Body of pancreas (tissue), 4 donors: ENCODE measurements around the gene TMEM132C. TPM values are rescaled to one million over a fixed set of nuclear protein-coding genes. Genes with fewer than 3 reads are reported as not detected.
A peak's percentile ranks its signal among the peaks of the same experiment; 100 is the strongest.

Source experiments
- ATAC-seq: fragments of 150-250 bp; one replicate; pipeline ENCODE4 v1.9.1; 2016
- DNase-seq, 4 donors: peaks; one replicate each; pipeline ENCODE4 v3.0.0-alpha.2; 2019
- H3K27ac ChIP-seq, 4 donors: fragments of 200-600 bp; sonication (generic); 1 replicate in 3 of 4; 2 replicates in 1 of 4; pipeline versions ENCODE4 v1.5.1 to v1.6.1; 2016 to 2019; ENCODE audit warnings: mild to moderate bottlenecking in 1 of 4, mixed read lengths in 1 of 4, moderate library complexity in 1 of 4
- H3K27me3 ChIP-seq, 2 donors: fragments of 200-600 bp; sonication (generic); one replicate each; pipeline ENCODE4 v1.6.0; 2016; ENCODE audit warnings: mild to moderate bottlenecking in 1 of 2
- H3K36me3 ChIP-seq, 2 donors: fragments of 200-600 bp; sonication (generic); replicated peaks in 1 of 2; 2 replicates each; pipeline ENCODE4 v1.5.1; 2016; ENCODE audit warnings: low read depth in 2 of 2; ENCODE audit not compliant: insufficient read depth in 1 of 2
- H3K4me1 ChIP-seq: fragments of 200-600 bp; sonication (generic); one replicate; pipeline ENCODE4 v1.6.0; 2016
- H3K4me3 ChIP-seq, 2 donors: fragments of 200-600 bp; sonication (generic); 1 replicate in 1 of 2; 2 replicates in 1 of 2; pipeline ENCODE4 v1.5.1; 2016 to 2019
- H3K9me3 ChIP-seq, 3 donors: fragments of 200-600 bp; sonication (generic); 1 replicate in 2 of 3; 2 replicates in 1 of 3; pipeline ENCODE4 v1.5.1; 2016
- POLR2A ChIP-seq, 3 donors: fragments of 450-650 bp; IDR thresholded peaks; one replicate each; pipeline ENCODE4 v1.6.1; 2016; ENCODE audit warnings: antibody characterized with exemption in 3 of 3, mild to moderate bottlenecking in 2 of 3
- WGBS, 2 donors: methylation state at CpG; one replicate each; pipeline ENCODE4 v1.1.5; 2017; 5-methylcytosine and 5-hydroxymethylcytosine counted together
- intact Hi-C: fragments of 100-400 bp; cut with DNase I; formaldehyde crosslinking; loops from one replicate; pipeline ENCODE4 v1.15.1; 2023
- total RNA-seq, 2 donors: library from RNA; depleted of rRNA; stranded (reverse); fragments of >200 nt; gene quantifications; one replicate each; pipeline ENCODE4 v1.1.0, GENCODE V29; 2016
- TF ChIP-seq, protein P1 (sequence below), 7 experiments: fragments of 450-650 bp in 4 of 7; fragments of 200-600 bp in 3 of 7; sonication (generic) in 3 of 7; IDR thresholded peaks; one replicate each; pipeline ENCODE4 v1.5.1; 2016 to 2019; ENCODE audit warnings: antibody characterized with exemption in 7 of 7

TMEM132C gene
- total RNA-seq, 2 donors from 2014 or later = 4.4 to 8.2 TPM

DNA sequence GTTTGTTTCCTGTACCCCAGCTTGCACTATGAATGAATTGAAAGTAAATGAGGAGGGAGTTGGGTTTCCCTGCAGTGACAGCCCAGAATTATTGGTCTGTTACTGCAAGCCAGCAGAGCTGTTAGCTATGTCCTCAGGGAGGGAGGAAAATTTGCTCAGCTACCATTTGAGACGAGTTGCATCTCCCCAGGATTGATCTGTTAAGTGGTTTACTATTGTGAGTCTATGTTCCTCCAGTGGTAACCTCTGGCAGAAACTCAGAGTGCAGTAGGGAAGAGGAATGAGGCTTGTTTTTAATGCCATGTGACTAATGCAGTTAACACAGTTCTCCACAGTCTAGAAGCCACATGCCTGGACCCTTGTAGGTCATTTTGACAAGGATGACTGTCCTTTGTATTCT lies 382.9 kb downstream of the TMEM132C start:
- Histone ChIP-seq H3K27me3 (no peaks in the 10 kb centered on the region), H3K4me3 (no peak overlapping the region), H3K36me3 (no peaks in the 10 kb centered on the region), H3K4me1 (no peaks in the 10 kb centered on the region), H3K9me3 (no peaks in the 10 kb centered on the region), H3K27ac (no peak overlapping the region)
- ATAC-seq (no peak), DNase-seq (no peak)
- 13 to 14% methylated on average over 1 of the region's 1 CpG for WGBS, 2 donors
- TF ChIP-seq, protein P1, sequence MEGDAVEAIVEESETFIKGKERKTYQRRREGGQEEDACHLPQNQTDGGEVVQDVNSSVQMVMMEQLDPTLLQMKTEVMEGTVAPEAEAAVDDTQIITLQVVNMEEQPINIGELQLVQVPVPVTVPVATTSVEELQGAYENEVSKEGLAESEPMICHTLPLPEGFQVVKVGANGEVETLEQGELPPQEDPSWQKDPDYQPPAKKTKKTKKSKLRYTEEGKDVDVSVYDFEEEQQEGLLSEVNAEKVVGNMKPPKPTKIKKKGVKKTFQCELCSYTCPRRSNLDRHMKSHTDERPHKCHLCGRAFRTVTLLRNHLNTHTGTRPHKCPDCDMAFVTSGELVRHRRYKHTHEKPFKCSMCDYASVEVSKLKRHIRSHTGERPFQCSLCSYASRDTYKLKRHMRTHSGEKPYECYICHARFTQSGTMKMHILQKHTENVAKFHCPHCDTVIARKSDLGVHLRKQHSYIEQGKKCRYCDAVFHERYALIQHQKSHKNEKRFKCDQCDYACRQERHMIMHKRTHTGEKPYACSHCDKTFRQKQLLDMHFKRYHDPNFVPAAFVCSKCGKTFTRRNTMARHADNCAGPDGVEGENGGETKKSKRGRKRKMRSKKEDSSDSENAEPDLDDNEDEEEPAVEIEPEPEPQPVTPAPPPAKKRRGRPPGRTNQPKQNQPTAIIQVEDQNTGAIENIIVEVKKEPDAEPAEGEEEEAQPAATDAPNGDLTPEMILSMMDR (IDR thresholded peaks at IDR 0.05) = no peak
- TF ChIP-seq POLR2A (IDR thresholded peaks at IDR 0.05) = no peak
- intact Hi-C loops = no loop called here

DNA sequence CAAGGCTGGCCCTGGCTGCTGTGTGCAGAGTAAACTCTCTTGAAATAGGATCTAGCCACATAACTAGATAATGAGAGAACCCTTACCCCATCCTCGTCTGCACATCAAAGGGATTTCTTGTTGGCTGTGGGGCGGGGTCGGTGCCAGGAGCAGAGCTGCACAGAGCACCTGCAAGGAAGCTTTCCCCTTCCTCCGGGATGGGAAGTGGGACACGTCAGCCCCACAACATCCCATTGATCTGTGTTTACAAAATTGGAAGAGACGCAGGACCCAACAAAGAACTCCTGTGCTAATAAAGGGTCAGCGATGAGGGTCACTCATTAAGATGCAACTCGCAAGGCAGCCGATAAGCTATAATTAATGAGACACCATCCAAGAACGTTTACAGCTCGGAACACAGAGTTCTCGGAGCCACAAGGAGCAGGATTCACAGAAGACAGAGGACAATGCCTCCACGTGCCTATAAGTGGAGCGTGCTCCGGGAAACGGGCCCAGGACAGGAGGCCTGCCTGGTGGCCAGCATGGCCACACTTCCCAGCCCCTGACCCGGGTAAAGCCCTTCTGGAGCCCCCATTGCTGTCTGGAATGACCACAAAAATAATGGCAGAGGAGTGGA lies 385.3 kb downstream of the TMEM132C start:
- TF ChIP-seq POLR2A (IDR thresholded peaks at IDR 0.05) = no peak
- TF ChIP-seq, protein P1 (IDR thresholded peaks at IDR 0.05) = no peak
- H3K4me3 ChIP-seq = no peak overlapping the region
- DNase-seq (no peak), ATAC-seq (no peak)
- 34 to 35% methylated on average over 17 of the region's 17 CpGs for WGBS, 2 donors
- no peaks in the 10 kb centered on the region for H3K27me3 ChIP-seq
- no peaks in the 10 kb centered on the region for H3K36me3 ChIP-seq
- intact Hi-C loops = no loop called here
- no peaks in the 10 kb centered on the region for H3K4me1 ChIP-seq
- no peak overlapping the region for H3K27ac ChIP-seq
- H3K9me3 ChIP-seq = no peaks in the 10 kb centered on the region

DNA sequence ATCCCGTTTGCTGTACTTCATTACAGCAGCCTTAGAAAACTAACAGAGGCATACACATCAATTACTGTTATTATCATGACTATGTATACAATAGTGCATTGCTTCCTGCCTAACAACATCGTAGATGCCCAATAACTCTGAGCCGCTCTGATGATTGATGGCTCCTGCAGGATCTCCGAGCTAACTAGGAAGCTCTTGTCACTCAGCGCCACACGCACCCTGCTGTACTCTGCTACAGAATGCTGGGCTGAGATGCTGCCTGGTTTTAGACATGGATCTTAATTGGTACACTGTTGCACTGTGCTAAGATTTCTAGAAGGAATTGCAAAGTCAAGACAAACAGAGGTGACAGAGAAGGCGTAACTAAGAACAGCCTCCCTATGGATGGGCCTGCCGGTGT lies 387.5 kb downstream of the TMEM132C start:
- H3K27ac ChIP-seq = no peak overlapping the region
- ATAC-seq = no peak
- H3K36me3 ChIP-seq = no peaks in the 10 kb centered on the region
- no peak overlapping the region for H3K4me3 ChIP-seq
- 42 to 43% methylated on average over 8 of the region's 8 CpGs for WGBS, 2 donors
- H3K4me1 ChIP-seq = no peaks in the 10 kb centered on the region
- no peak for DNase-seq
- TF ChIP-seq, protein P1 (IDR thresholded peaks at IDR 0.05) = no peak
- no peaks in the 10 kb centered on the region for H3K27me3 ChIP-seq
- H3K9me3 ChIP-seq = no peaks in the 10 kb centered on the region
- intact Hi-C loops = no loop called here

DNA sequence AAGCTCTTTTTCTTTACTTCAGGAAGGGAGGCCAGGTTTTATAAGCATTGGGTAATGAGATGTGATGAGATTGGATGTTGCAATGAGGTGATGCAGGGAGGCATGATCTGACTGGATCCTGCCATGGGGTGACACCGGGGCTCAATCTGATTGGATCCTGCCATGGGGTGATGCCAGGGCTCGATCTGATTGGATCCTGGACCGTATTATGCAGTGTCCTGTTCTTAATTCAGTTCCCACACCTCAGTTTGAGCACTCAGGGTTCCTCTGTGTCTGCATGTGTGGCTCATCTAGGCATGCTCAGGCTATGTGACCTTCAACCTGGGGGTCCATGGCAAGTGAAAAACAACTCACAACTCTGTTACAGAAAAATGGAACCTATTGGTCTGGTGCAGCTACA lies 390.4 kb downstream of the TMEM132C start:
- no peak overlapping the region for H3K4me3 ChIP-seq
- intact Hi-C loops = no loop called here
- no peak for DNase-seq
- H3K36me3 ChIP-seq = no peaks in the 10 kb centered on the region
- ATAC-seq = no peak
- H3K27ac ChIP-seq = no peak overlapping the region
- no peaks in the 10 kb centered on the region for H3K4me1 ChIP-seq
- no peaks in the 10 kb centered on the region for H3K9me3 ChIP-seq
- H3K27me3 ChIP-seq = no peaks in the 10 kb centered on the region
- 51 to 55% methylated on average over 3 of the region's 3 CpGs for WGBS, 2 donors
- TF ChIP-seq, protein P1 (IDR thresholded peaks at IDR 0.05) = no peak
- no peak for TF ChIP-seq POLR2A (IDR thresholded peaks at IDR 0.05)

DNA sequence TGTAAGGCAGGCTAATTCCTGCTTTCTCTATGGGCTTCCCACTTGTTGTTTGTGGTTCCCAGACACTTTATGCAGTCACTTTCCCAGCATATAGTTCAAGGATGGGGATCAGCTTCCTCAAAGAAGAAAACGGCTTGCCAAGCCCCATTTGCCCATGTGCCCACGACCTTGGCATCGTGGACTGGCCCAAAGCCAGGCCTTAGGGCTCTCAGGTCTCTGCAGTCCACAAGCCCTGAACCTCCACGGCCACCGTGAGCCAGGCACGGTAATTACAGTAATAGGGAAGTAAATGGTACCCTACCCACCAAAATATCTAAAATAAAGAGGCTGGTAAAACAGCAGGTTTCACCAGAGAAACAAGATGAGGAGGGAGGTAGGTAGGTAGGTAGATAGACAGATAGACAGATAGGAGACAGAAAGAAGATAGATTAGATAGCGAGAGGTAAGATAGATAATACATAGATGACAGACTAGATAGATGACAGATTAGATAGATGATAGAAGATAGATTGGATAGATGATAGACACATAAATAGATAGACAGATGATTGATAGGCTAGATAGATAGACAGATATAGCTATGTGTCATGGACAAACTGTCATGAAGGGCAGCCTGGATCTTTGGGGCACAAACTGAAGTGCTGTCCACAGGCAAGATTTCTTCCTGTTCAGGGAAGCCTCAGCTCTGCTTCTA lies 393.7 kb downstream of the TMEM132C start:
- Histone ChIP-seq H3K4me1 (no peaks in the 10 kb centered on the region), H3K36me3 (no peaks in the 10 kb centered on the region), H3K9me3 (no peaks in the 10 kb centered on the region), H3K27ac (no peak overlapping the region), H3K27me3 (no peaks in the 10 kb centered on the region), H3K4me3 (no peak overlapping the region)
- no peak for ATAC-seq
- intact Hi-C loops = no loop called here
- no peak for TF ChIP-seq POLR2A (IDR thresholded peaks at IDR 0.05)
- TF ChIP-seq, protein P1 (IDR thresholded peaks at IDR 0.05) = no peak
- WGBS, 2 donors = 31 to 44% methylated on average over 7 of the region's 7 CpGs
- DNase-seq = peak in 2 of 4 donors; percentile 12 to 13
